HG02943 (cell line): ENCODE data around the gene ANKDD1B.
A peak's percentile ranks its signal among the peaks of the same experiment; 100 is the strongest.
"Not testable (repeated sequence)": the region's sequence is repeated elsewhere in the genome, so short reads cannot be mapped to it uniquely, and the experiment has no call there.

Experiments used
- ATAC-seq: cut with Tn5 transposase; IDR thresholded peaks from one replicate; pipeline ENCODE4 v1.9.1; 2021; ENCODE audit warnings: mild to moderate bottlenecking, low read depth, moderate library complexity; ENCODE audit not compliant: unreplicated experiment

Gene ANKDD1B

DNA sequence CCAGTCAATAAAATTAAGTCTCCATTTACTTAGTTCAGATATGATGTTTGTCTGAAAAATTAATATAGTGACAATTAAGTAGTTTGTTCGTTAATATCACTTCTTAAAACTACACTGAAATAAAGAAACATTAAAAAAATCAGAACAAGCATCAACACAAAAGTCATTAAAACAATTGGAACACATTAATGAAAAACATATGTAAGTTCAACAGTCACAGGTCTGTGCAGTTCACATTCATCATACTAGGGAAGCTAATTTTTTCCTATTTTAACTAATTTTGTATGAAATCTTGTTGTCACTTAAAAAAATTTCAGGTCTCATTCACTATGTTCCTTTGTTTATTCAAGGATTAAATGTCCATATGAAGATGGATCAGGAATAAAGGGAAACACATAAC, 83.5 kb downstream of the ANKDD1B start:
- no peak for ATAC-seq

DNA sequence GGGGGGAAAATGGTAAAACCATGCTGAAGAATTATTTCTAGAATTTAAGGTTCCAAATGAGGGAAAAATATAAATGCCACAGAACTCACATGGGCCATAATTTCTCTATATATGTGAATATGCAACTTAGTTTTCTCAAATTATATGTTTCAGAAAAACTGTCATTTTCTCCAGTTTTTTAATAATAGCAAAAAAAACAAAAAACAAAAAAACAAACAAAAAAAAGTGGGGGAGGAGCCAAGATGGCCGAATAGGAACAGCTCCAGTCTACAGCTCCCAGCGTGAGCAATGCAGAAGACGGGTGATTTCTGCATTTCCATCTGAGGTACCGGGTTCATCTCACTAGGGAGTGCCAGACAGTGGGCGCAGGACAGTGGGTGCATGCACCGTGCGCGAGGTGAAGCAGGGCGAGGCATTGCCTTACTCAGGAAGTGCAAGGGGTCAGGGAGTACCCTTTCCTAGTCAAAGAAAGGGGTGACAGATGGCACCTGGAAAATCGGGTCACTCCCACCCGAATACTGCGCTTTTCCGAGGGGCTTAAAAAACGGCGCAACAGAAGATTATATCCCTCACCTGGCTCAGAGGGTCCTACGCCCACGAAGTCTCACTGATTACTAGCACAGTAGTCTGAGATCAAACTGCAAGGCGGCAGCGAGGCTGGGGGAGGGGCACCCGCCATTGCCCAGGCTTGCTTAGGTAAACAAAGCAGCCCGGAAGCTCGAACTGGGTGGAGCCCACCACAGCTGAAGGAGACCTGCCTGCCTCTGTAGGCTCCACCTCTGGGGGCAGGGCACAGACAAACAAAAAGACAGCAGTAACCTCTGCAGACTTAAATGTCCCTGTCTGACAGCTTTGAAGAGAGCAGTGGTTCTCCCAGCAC, 84.5 kb downstream of the ANKDD1B start:
- not testable (repeated sequence) for ATAC-seq

DNA sequence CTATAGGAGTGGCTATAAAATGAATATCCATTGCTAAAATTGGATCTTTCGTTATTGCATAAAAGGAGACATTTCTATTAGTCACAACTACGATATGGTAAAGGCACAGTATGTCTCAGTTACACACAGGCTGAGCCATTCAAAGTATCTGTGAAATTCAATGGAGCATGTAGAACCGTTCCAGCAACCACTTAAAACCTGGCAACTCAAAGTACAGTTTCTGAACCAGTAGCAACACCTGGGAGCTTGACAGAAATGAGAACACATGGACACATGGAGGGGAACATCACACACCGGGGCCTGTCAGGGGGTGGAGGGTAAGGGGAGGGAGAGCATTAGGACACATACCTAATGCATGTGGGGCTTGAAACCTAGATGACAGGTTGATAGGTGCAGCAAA, 90.6 kb downstream of the ANKDD1B start:
- no peak for ATAC-seq

DNA sequence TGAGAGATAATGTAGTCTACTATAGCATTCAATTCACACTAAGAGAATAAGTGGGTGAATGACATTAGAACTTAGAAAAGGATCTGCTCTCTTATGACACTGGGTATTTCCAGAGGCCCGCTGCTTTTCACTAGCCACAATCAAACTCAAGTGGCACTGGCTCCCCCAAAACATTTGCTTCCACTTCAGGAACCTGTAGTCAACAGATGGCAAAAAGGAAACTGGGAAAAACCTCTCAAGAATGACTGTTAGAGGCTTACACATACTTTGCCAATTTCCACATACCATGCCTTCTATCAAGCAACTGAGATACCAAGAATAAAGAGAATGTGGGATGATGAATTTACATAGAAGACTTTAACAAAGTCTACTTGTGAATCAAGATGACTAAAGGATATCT, 94.8 kb downstream of the ANKDD1B start:
- ATAC-seq, result no peak

DNA sequence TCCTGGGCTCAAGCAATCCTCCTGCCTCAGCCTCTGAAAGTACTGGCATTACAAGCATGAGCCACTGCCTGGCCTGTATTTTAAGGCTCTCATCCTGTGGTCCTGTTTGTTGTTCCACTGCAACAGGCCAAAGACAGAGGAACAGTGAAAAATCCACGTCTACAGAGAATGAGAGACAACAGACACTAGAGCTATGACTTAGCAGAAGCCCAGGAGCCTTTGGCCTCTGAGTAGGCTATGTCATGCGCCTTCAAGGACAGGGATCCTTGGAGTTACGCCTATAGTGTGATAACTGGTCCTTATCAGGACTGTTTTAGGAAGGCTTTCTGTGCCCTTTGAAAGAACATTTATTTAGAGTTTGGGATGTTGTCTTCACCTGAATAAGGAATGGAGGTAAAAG, 95.5 kb downstream of the ANKDD1B start:
- ATAC-seq, result no peak

DNA sequence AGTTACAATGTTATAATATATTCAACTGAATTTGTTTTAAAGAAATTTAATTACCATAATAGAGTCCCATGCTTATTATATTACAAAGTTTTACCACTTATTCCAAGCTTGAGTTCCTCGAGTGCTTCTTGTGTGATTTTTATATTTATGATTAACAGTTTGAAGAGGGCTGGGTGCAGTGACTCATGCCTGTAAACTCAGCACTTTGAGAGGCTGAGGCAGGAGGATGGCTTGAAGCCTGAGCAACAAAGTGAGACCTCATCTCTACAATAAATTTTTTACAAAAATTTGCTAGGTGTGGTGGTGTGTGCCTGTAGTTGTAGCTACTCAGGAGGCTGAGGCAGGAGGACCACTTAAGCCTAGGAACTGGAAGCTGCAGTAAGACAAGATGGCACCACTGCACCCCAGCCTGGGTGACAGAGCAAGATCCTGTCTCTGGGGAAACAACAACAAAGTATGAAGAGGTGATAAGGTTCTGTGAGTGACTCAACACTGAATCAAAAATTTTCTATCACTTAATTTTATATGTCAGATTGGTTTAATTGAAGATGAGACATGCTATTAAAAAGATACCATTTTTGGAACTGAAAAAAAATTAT, 96.8 kb downstream of the ANKDD1B start:
- no peak for ATAC-seq

DNA sequence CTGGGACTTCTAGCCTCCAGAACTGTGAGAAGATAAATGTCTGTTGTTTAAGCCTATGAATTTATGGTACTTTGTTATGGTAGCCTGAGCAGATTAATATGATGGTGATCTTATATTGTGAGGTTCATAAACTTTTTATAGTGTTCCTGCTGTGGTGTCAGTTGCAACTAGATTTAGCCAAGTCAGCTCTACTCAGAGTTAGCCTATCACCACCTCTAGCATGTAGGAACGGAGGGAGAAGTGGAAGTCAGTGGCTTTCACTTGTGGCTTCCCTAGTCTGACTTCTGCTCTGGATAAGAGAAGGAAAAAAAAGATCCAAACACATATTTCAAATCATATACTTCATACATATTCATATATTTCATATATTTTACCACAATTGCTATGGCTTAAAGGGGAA, 99.4 kb downstream of the ANKDD1B start:
- no peak for ATAC-seq

DNA sequence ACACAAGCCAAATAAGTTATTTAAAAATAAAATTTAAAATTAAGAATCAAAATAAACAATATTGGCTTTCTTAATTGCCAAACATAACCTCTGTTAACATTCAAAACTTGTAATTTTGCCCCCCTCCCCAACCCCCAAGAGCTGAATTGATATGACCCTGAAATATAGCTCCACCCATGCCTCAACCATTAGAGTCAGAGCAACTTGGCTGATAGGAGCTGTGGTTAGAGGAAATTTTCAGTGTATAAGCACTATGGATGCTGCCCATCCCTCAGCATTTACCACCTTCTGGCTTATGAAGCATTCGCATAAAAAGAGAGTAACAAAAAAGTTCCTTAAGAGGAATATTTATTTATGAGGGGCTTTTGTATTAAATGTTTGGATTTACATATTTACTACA, 99.9 kb downstream of the ANKDD1B start:
- ATAC-seq, result no peak

DNA sequence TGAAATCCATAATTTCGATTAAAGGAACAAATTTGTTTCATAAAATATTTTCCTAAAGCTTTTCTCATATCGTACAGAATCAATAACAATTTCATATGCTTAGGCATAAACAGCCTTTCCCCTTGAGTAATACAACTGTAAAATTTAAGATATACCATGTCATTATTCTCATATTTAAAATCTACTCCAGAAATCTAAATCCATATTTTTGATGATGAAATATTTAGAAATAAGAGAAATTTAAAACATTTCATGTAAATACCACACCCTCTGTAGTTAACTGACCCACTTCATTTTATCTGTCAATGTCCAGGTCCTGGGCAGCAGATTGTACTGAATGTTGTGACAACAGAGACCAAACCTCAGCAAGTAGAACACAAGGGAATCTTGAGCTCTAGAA, 100.8 kb downstream of the ANKDD1B start:
- ATAC-seq, result no peak

DNA sequence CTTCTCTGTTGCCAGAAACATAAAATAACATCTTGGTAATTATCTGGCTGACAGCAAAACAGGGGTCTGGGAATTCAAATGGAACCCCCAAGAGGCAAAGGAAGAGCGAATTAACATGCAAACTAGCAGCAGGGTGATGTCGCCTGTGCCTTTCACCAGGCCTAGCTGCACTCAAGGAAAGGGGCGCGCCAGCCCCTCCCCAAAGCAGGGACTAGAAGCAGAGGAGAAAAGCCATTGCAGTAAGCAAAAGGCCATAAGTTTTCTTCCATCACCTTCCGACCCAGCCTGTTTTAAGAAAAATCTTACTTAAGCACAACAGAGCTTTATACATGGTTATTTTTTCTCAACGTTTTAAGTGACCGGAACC, 105.4 kb downstream of the ANKDD1B start:
- peak; percentile 14 for ATAC-seq

DNA sequence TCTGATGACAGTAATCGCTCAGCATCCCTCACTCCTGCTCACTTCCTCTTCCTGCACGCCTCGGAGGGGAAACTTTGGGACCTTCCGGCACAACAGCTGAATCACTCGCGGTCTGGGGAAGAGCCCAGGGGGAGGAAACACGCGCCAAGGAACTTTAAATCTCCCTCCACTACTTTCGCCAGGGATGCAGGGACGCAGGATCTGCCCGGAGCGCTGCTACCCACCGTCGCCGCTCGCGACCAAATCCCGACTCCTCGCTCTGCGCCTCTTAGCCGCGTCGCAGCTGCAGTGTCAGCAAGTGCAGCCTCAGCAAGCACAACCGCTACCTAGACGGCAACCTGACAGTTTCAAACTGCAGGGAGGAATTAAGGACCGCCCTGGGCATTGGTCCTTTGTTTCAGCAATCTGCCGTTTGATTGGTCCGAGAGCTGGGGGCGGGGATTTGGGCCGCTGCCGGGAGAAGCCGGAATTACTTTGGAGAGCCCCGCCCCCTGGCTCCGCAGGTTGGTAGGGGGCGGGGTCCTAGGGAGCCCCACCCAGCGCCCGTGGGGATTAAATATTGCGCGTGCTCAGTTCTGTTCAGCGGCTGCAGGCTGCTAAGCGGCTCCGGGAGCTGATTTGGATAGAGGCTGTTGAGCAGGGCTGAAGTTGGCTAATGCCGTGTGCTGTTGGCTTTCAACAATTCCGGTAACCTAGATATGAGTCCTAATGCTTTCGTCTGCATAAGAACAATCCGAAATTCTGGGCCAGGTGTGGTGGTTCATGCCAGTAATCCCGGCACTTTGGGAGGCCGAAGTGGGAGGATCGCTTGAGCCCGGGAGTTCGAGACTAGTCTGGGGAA, 106.0 kb downstream of the ANKDD1B start, which contains the start of gene POC5:
POC5 (minus strand) TSS at position 356 of the 841 bp plus-strand sequence. CDS start 4,500 bp downstream, outside the sequence.
- peak; percentile 92 for ATAC-seq

DNA sequence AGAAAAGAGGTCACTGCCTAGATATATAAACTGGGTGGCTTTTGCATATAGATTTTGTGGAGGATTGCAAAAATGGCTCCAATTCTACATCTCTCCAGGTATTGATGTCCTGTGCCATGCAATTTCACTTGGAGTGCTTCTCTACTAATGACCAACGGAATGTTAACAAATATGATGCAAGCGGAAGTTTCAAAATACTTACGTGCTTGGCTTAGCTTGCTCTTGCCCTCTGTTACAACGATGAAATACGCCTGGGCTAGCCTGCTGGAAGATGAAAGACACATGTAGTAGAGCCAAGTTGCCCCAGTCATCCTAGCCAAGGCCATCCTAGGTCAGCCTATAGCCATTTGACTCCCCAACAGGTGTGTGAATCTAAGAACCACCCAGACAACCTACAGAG, 109.6 kb downstream of the ANKDD1B start:
- no peak for ATAC-seq
